Stimulated activated CD8-positive, alpha-beta memory T cell treated with anti-CD3 and anti-CD28 coated beads, Interleukin-4, amount 100 ng/mL, for 48 hours (primary cell): Measurements from ENCODE around the gene DAPK1.

Source experiments
- DNase-seq: peaks from one replicate; pipeline ENCODE4 v3.0.0-alpha.2; 2020

The DAPK1 gene

GRCh38 chr9:87673446-87674120, 175.9 kb downstream of the DAPK1 start:
- no peak for DNase-seq

- no peak for DNase-seq
These were observed 177.1 kb downstream of the DAPK1 start for GRCh38 chr9:87674565-87675299.

GRCh38 chr9:87675906-87676515, 178.3 kb downstream of the DAPK1 start:
- DNase-seq = no peak

- DNase-seq = no peak
These were observed 179.5 kb downstream of the DAPK1 start for GRCh38 chr9:87676976-87677775.

DNA sequence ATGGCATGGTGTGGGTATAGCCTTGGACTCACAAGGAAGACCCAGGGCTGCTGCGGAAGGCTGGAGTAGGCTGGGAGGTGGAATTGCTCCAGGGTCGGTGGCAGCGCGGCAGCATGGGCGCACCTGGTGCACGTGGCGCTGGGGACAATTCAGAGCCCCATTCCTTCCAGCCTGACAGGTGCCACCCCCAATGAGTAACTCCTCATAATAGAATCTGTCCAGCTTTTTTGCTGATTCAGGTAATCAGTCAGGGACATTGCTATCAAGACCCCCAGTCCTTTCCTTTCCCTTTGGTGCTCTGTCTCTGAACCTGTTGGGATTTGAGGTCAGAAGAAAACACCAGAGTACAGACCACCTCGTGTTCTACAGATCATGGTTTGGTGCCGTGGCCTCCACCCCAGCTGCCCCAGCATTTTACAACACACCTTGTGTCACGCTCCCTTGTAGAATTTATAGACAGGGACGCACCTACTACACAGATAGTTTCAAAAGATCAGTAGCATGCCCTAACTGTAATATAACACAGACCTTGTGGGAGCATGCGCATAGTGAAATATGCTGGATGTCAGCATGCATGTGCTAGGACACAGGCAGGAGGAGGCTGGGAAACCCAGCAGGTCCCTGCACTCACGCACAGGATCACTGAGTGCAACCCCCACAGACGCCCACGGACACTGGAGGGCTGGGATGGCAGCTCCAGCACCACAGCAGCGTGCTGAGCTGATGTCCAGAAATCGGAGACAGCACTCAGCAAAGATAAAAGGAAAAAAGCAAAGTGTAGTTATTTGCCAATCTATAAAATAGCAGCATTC, 180.3 kb downstream of the DAPK1 start:
- no peak for DNase-seq

- peak; percentile 54 for DNase-seq
These were observed 181.1 kb downstream of the DAPK1 start for GRCh38 chr9:87678650-87679355.

- DNase-seq = no peak
These were observed 183.8 kb downstream of the DAPK1 start for GRCh38 chr9:87681271-87682061.

GRCh38 chr9:87682085-87682484, 184.4 kb downstream of the DAPK1 start:
- DNase-seq = no peak

GRCh38 chr9:87682618-87683017, 185.0 kb downstream of the DAPK1 start:
- no peak for DNase-seq

DNA sequence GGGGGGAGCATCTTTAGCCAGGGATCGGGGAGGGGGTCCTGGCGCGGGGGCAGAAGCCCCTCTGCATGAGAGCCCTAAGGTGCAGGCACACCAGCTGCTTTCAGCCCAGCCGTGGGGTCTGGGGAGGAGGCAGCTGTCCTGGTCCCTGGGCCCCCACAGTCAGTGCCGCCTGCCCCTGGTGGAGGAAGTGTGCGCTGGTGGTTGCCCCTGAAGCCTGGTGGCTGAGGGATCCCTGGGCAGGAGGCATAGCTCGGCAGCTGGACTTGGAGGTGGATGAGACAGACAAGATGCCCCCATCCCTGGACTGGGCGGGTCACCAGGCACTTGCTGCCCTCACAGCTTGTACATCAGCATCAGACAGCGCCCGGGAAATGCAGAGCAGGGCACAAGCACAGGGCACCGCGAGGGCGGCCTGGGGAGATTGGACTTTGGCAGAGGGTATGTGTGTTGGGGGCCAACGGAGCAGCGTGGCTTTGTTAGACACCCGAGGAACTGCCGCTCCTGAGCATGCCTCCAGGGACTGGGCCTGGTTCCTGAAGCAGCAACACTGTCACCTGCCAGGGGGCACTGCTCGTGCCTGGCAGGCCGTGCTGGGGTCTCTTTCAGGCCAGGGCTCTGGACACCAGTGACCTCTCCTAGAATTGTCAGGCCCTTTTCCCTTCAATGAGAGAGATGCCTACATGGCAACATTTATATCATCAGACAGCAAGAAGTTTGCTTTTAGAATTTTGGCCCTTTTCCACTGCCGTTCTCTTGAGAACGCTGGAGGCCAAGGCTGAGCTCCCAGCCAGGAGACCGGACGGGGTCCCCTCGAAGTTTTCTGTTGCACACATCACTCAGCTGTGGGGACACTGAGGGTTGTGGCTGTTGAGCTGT, 186.3 kb downstream of the DAPK1 start:
- no peak for DNase-seq

- no peak for DNase-seq
These were observed 187.1 kb downstream of the DAPK1 start for GRCh38 chr9:87684627-87685219.

- no peak for DNase-seq
These were observed 187.8 kb downstream of the DAPK1 start for GRCh38 chr9:87685441-87685840.

GRCh38 chr9:87685871-87686519, 188.3 kb downstream of the DAPK1 start:
- DNase-seq = no peak

DNA sequence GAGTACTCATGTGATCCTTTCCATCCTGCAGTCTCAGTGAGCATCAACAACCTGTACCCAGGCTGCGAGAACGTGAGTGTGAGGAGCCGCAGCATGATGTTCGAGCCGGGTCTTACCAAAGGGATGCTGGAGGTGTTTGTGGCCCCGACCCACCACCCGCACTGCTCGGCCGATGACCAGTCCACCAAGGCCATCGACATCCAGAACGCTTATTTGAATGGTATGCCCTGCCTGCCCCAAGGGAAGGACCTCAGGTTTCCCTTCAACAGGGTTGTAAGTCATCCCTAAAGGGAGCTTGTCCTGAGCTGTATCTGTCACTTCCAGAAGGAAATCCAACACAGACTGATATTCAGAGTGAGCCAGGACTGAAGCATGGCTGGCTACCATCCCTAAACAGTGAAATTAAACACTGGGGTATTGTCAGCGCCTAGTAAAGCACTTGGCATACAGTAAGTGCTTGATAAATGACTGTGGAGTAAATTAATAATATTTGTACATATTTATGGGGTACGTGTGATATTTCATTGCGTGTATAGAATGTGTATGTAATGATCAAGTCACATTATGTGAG, 188.9 kb downstream of the DAPK1 start:
- no peak for DNase-seq

DNA sequence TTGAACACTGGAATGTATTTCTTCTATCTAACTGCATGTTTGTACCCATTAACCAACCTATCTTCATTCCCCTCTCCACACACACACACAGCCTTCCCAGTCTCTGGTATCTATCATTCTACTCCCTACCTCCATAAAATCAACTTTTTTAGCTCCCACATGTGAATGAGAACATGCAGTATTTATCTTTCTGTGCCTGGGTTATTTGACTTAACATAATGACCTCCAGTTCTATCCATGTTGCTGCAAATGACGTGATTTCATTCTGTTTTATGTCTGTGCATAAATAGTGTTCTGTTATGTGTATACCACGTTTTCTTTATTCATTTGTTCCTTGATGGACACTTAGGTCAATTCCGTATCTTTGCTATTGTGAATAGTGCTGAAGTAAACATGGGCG, 189.5 kb downstream of the DAPK1 start:
- no peak for DNase-seq

- no peak for DNase-seq
These were observed 196.6 kb downstream of the DAPK1 start for GRCh38 chr9:87694236-87694755.

- no peak for DNase-seq
These were observed 197.9 kb downstream of the DAPK1 start for GRCh38 chr9:87695523-87695922.

- DNase-seq = no peak
These were observed 199.0 kb downstream of the DAPK1 start for GRCh38 chr9:87696641-87697040.
